Osteocyte (in vitro differentiated cells): ENCODE measurements around the gene JRKL. TPM values are rescaled to one million over a fixed set of nuclear protein-coding genes. Genes with fewer than 3 reads are reported as not detected.

Experiments
- DNase-seq: peaks from one replicate; pipeline ENCODE4 v3.0.0; 2021; ENCODE audit warnings: mixed read lengths; ENCODE audit not compliant: unreplicated experiment; ENCODE audit errors: extremely low spot score
- H3K27ac Mint-ChIP-seq: one replicate; pipeline ENCODE4 v1.8.0; 2021; ENCODE audit warnings: mild to moderate bottlenecking, mixed read lengths; ENCODE audit not compliant: unreplicated experiment
- H3K27me3 Mint-ChIP-seq: one replicate; pipeline ENCODE4 v1.8.0; 2021; ENCODE audit warnings: mixed read lengths; ENCODE audit not compliant: unreplicated experiment
- H3K36me3 Mint-ChIP-seq: one replicate; pipeline ENCODE4 v1.8.0; 2021; ENCODE audit warnings: mixed read lengths; ENCODE audit not compliant: unreplicated experiment
- H3K4me1 Mint-ChIP-seq: one replicate; pipeline ENCODE4 v1.8.0; 2021; ENCODE audit warnings: mixed read lengths; ENCODE audit not compliant: unreplicated experiment
- H3K4me3 Mint-ChIP-seq: one replicate; pipeline ENCODE4 v1.8.0; 2021; ENCODE audit warnings: mild to moderate bottlenecking, moderate library complexity, mixed read lengths; ENCODE audit not compliant: unreplicated experiment
- H3K9me3 Mint-ChIP-seq: one replicate; pipeline ENCODE4 v1.8.0; 2021; ENCODE audit warnings: mixed read lengths; ENCODE audit not compliant: unreplicated experiment
- total RNA-seq: library from RNA; stranded (reverse); gene quantifications from 2 replicates; pipeline ENCODE4 v1.2.1, GENCODE V29; 2021
- TF ChIP-seq, protein P1 (sequence below): fragments of 200-600 bp; sonication (generic); IDR thresholded peaks from 2 replicates; pipeline ENCODE4 v1.5.0; 2021; ENCODE audit warnings: antibody characterized with exemption, mild to moderate bottlenecking, moderate library complexity

Gene JRKL
- total RNA-seq, 1 donor from 2014 or later, result 10.6 TPM

DNA sequence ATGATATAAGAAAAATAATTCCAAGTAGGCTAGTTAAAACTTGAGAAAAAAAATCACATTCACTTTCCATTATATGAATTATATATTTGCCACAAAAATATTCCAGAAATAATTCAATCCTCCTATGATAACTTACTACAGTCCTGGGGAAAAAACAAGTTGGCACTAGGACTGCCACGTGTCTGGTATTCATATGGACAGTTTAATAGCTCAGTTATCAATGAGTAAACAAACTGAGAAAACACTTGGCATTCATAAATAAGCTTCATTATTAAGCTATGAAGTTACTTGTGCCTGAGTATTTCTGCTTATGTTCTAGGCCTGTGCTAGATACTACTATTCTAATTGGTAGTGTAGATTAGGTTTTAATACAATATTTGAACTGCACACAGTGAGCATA is 24.3 kb upstream of the JRKL start:
- Mint-ChIP-seq H3K4me1 (no peaks in the 10 kb centered on the region), H3K27ac (no peak overlapping the region), H3K9me3 (peaks cover 6% of the 10 kb centered on the region), H3K36me3 (peaks cover 41% of the 10 kb centered on the region), H3K27me3 (no peaks in the 10 kb centered on the region), H3K4me3 (no peak overlapping the region)
- TF ChIP-seq, protein P1, sequence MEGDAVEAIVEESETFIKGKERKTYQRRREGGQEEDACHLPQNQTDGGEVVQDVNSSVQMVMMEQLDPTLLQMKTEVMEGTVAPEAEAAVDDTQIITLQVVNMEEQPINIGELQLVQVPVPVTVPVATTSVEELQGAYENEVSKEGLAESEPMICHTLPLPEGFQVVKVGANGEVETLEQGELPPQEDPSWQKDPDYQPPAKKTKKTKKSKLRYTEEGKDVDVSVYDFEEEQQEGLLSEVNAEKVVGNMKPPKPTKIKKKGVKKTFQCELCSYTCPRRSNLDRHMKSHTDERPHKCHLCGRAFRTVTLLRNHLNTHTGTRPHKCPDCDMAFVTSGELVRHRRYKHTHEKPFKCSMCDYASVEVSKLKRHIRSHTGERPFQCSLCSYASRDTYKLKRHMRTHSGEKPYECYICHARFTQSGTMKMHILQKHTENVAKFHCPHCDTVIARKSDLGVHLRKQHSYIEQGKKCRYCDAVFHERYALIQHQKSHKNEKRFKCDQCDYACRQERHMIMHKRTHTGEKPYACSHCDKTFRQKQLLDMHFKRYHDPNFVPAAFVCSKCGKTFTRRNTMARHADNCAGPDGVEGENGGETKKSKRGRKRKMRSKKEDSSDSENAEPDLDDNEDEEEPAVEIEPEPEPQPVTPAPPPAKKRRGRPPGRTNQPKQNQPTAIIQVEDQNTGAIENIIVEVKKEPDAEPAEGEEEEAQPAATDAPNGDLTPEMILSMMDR, result no peak
- DNase-seq, result no peak

DNA sequence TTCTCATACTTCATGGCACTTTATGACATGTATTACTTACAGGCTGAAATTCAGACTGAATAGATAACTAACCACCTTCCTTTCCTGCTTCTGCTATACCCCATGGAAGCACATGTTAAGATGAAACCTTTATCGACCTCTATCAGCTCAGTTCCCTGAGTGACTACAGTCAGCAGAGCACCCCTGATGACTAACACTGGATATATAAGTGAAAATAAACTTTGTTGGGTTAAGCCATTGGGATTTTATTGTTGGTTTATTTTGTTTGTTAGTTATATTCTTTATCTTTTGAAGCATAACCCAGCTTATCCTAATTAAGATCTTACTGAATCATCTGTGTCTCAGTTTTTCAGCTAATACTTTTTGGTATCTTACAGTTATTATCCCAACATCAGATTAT is 23.8 kb upstream of the JRKL start:
- no peak overlapping the region for H3K4me3 Mint-ChIP-seq
- H3K9me3 Mint-ChIP-seq, result peaks cover 6% of the 10 kb centered on the region
- H3K27me3 Mint-ChIP-seq, result no peaks in the 10 kb centered on the region
- DNase-seq, result no peak
- H3K36me3 Mint-ChIP-seq, result peaks cover 40% of the 10 kb centered on the region
- TF ChIP-seq, protein P1, result no peak
- no peak overlapping the region for H3K27ac Mint-ChIP-seq
- no peaks in the 10 kb centered on the region for H3K4me1 Mint-ChIP-seq

DNA sequence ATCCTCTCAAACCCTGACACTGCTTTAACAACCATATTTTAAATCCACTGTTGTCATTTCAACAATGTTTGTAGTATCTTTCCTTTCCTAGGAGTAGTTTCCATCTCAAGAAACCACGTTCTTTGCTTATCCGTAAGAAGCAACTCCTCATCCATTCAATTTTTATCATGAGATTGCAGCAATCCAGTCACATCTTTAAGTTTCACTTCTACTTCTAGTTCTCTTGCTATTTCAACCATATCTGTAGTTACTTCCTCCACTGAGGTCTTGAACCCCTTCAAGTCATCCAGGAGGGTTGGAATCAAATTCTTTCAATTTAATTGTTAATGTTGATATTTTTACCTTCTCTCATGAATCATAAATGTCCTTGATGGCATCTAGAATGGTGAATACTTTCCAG is 22.5 kb upstream of the JRKL start:
- peaks cover 43% of the 10 kb centered on the region for H3K36me3 Mint-ChIP-seq
- DNase-seq, result no peak

DNA sequence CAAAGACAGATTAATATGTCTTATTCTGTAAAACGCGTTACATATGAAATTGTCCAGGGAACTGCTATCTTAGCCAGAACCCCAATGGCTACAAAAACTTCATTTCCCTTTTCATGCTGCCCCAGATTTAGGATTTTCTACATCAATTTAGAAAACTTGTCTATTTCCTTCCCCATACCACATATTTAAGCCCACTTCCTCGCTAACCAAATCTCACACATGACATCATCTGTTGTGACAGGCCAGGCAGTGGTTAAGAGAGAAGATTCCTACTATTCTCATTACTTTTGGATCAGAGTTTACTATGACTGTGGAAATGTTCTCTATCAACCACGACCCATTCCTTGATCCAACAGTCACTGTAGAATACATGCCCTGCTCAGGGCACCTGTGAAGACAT is 16.0 kb upstream of the JRKL start:
- no peaks in the 10 kb centered on the region for H3K27me3 Mint-ChIP-seq
- H3K4me1 Mint-ChIP-seq, result no peaks in the 10 kb centered on the region
- H3K36me3 Mint-ChIP-seq, result peaks cover 31% of the 10 kb centered on the region
- TF ChIP-seq, protein P1, result no peak
- H3K27ac Mint-ChIP-seq, result no peak overlapping the region
- DNase-seq, result no peak
- no peak overlapping the region for H3K4me3 Mint-ChIP-seq
- peaks cover 5% of the 10 kb centered on the region for H3K9me3 Mint-ChIP-seq

More for the DNA sequence above, 22.5 kb upstream of the JRKL start:
- H3K4me3 Mint-ChIP-seq, result no peak overlapping the region
- peaks cover 6% of the 10 kb centered on the region for H3K9me3 Mint-ChIP-seq
- no peak overlapping the region for H3K27ac Mint-ChIP-seq
- no peaks in the 10 kb centered on the region for H3K27me3 Mint-ChIP-seq
- H3K4me1 Mint-ChIP-seq, result no peaks in the 10 kb centered on the region
- TF ChIP-seq, protein P1, result no peak

DNA sequence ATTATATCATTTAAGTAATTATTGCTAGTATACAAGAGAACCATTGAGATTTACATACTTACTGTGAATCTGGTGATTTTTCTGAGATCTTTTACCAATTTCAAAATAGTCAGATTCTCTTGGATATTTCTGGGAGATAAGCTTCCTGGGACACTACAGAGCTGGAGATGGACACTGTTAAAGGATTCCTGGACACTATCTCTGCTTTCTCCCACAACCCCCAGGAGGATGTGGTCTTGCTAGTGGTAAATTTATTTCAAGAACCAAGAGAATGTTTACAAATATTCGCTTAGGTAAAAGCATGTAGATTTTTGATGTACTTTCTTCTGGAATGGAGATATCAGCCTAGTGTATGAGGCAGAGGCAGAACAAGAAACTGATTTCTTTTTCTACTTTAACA is 13.0 kb upstream of the JRKL start:
- Mint-ChIP-seq H3K36me3 (peaks cover 27% of the 10 kb centered on the region), H3K27me3 (no peaks in the 10 kb centered on the region), H3K4me3 (no peak overlapping the region), H3K4me1 (no peaks in the 10 kb centered on the region), H3K27ac (no peak overlapping the region), H3K9me3 (no peaks in the 10 kb centered on the region)
- TF ChIP-seq, protein P1, result no peak
- no peak for DNase-seq
